HG03520 (cell line): ENCODE data around the gene BRINP2.
"Not testable (repeated sequence)": the region's sequence is repeated elsewhere in the genome, so short reads cannot be mapped to it uniquely, and the experiment has no call there.

Source experiments
- ATAC-seq: cut with Tn5 transposase; IDR thresholded peaks from one replicate; pipeline ENCODE4 v1.9.1; 2021; ENCODE audit warnings: mild to moderate bottlenecking, moderate library complexity; ENCODE audit not compliant: unreplicated experiment

BRINP2 gene

DNA sequence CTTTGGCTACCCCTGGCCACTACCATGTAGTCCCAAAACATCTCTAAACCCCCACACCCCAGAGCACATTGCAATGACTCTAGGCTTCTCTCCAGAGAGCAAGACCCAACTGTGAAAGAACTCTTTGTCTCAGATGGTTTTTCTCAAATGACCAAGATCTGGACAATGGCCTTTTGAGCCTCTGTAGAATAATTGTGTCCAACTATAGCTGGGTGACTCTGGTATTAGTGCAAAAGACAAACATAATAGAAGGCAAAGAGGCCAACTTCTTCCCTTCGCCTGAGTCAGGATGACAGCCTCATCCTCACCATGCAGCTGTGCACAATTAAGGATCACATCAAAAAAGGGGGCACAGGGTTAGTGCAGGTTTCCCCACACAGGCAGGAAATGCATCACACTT lies 139.6 kb downstream of the BRINP2 start:
- ATAC-seq: no peak

DNA sequence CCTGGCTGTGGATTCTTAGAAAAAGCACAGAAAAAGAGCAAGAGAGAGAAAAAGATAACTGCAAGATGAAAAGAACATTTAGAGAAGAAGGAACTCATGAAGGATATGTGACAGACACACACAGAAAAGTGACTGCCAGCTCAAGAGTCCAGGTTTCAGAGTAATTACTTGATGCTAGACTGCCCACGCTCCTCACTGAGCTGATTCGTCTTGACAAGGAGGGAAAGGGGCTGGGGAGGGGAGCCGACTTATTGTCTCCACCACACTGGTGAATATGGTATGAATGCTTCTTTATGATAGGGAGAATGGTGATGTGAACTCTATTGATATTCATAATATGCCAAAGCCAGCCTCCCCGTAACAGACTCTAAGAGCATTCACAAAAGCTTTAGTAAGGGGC lies 140.4 kb downstream of the BRINP2 start:
- no peak for ATAC-seq

DNA sequence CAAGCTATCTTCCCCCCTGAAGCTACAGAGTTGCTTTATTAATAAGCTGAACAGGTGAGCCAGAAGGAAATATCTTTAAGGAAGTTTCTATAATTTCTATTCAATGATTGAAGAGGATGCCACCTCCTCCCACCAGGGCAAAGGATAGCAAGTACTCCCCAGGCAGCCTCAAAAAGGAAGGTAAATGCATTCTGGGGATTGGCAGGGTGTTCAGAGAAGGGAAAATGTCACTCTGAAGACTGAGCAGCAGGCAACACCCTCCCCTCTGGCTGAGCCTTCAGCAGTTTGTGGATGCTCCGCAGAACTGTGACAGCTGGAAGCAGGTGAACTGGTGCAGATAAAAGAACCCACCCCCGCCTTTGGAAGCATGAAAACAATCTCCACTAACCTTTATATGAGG lies 140.8 kb downstream of the BRINP2 start:
- no peak for ATAC-seq

DNA sequence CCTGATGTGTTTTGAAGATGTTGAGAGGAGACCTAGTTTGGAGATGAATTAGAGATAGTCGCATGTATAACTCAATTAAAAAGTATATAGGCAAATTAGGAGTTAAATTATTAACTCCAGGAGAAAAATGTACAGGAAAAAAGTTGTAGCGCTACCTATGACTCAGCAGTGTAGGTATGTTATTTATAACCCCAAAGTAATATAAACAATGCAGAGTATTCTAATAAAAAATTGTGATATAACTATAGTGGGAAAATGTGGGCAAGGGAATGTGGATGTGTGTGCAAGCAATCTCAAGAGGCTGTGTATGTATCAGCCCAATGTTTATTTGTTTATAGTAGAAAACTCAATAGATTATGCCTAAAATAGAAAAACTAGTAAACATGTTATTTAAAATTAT lies 144.5 kb downstream of the BRINP2 start:
- no peak for ATAC-seq

DNA sequence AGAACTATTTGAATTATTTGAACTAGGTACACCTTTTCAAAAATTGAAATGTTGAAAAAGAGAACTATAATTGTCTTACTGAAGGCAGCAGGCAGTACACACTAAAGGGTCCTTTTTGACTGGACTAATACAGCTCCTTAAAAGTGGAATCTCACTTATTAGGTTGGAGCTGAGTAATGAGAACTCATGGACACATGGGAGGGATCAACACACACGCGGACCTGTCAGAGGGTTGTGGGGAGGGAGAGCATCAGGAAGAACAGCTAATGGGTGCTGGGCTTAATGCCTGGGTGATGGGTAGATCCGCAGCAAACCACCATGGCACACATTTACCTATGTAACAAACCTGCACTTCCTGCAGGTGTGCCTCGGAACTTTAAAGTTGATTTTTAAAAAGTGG lies 145.0 kb downstream of the BRINP2 start:
- no peak for ATAC-seq

DNA sequence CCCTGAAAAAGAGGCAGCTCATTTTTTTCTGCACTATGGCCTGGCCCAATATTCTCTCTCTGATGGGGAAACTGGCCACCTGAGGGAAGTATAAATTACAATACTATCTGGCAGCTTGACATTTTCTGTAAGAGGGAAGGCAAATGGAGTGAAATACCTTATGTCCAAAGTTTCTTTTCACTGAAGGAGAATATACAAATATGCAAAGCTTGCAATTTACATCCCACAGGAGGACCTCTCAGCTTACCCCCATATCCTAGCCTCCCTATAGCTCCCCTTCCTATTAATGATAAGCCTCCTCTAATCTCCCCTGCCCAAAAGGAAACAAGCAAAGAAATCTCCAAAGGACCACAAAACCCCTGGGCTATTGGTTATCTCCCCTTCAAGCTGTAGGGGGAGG lies 150.7 kb downstream of the BRINP2 start:
- not testable (repeated sequence) for ATAC-seq

DNA sequence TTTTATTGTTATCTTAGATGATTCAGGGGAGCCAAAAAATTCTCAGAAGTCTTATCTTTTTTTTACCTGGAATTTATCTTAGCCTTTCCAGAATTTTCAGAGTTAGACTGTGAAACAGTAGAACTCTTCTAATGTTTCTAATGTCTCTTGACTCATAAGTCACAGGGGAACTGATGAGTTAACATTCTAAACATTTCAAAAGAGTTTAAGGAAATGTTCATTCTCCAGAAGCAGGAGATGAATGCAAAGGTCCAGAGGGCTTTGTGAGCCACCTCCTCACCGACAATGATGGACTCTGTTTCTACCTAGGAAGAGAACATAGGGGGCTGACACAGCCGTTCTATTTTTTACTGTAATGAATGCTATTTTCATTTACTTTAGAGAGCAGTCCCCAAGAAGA lies 157.5 kb downstream of the BRINP2 start:
- no peak for ATAC-seq

DNA sequence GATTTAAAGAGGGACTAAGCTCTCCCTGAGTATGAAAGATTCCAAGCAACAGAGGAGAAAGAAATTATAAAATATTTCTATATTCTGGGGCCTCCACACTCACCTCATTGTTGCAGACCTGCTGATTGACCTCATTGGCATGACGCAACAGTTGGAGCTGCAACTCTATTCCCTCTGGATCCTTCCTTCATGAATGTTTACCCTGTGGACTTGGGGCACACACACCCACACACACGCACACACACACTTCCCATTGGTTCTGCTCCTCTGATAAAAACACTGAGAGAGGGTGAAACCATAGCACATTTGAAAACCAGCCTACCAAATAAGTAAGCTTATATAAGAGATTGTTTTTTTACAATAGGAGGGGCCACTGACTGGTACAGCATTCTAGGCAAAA lies 159.1 kb downstream of the BRINP2 start:
- no peak for ATAC-seq
